NCI-H524 (cell line): ENCODE results near the gene CPSF6.
"Not testable (repeated sequence)": the region's sequence is repeated elsewhere in the genome, so short reads cannot be mapped to it uniquely, and the experiment has no call there.

Experiments
- DNase-seq, 2 experiments: peaks; one replicate each; lab custom pipeline; 2025; lab: John Stamatoyannopoulos, UW

CPSF6 gene, protein sequence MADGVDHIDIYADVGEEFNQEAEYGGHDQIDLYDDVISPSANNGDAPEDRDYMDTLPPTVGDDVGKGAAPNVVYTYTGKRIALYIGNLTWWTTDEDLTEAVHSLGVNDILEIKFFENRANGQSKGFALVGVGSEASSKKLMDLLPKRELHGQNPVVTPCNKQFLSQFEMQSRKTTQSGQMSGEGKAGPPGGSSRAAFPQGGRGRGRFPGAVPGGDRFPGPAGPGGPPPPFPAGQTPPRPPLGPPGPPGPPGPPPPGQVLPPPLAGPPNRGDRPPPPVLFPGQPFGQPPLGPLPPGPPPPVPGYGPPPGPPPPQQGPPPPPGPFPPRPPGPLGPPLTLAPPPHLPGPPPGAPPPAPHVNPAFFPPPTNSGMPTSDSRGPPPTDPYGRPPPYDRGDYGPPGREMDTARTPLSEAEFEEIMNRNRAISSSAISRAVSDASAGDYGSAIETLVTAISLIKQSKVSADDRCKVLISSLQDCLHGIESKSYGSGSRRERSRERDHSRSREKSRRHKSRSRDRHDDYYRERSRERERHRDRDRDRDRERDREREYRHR

DNA sequence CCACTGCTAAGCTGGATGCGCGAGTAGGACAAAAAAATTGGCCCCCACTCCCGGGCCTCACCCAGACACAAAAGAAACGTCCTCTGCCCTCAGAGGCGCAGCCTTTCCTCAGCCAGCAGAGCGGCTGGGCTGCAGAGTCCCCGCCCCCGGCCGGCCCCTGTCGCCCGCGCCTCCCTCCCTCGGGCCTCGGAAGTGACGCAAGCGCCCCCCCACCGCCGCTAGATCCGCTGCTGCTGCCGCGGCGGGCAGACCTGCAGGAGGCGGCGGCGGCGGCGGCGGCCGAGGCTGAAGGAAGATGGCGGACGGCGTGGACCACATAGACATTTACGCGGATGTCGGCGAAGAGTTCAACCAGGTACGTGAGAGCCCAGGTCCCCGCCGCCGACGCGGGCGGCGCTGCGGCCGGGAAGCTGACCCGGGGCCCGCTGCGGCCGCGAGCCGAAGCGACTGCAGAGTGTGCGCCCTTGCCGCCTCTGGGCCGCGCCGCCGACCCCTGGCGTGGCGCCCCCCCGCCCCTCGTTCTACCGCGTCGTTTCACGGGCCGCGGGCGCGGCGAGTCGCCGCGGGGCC, at the start of gene CPSF6:
CPSF6 (plus strand) TSS at position 218 of the 570 bp plus-strand sequence; CDS start at position 296, 78 bp downstream.
- DNase-seq: peak; percentile 86 to 91

DNA sequence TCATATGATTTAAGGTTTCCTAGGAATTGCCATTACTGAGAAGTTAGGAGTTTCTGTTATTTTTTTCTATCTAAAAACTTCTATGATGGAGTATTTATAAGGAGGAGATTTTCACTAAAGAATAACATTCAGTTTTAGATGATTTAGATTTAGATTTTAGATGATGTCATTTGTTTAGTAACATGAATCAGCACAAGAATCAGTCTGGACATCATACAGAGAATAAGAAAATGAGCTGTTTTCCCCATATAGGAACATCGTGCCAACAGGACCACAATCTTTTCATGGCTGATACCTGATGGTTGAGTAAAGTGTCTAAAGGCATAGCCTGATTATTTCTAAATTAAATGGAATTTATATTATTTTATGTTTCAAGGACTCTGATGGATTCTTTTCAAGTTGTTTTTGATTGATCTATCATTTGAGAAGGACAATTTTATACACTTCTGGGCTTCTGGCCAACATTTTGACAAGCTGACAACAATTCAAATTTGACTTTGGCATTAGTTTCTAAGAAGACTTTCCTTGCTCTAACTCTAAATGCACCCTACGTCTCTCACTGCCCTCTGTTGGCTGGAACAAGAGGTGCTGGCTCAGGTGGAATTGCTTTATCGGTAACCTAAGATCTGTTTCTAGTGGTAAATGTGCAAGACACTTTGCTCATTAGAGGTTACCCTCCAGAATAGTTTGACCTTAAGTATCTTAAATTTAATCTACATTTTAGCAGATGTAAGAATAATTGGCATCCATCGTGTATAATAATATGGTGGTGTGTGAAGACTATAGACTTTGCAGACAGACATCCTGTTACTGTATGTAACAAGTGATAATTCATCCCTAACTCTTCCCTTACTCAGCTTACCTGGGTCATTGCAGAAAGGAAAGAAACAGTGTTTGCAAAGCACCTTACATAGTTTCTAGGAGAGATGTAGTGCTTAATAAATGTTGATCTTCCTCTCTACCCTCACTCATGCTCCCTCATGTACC, 42.8 kb upstream of the CPSF6 start:
- DNase-seq: no peak

DNA sequence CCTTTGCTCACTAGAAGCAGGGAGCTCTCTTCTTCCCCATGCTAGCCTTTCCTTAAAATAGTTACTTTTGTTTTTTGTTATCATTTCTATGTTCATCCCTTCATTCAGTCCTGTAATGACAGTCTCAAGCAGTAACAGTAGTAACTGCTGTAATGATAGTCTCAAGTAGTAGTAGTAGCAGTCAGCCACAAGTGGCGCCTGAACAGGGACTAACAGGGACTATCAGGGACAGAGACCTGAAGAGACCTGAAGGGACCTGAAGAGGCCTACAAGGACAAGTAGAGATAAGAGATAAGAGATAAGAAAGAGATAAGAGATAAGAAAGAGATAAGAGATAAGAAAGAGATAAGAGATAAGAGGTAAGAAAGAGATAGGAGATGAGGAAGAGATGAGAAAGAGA, 39.4 kb upstream of the CPSF6 start:
- not testable (repeated sequence) for DNase-seq

- DNase-seq: no peak
Measured at GRCh38 chr12:69204191-69204590, 35.2 kb upstream of the CPSF6 start.

- DNase-seq: no peak
Measured at GRCh38 chr12:69210661-69211060, 28.7 kb upstream of the CPSF6 start.

GRCh38 chr12:69211160-69211559, 28.2 kb upstream of the CPSF6 start:
- DNase-seq: no peak

DNA sequence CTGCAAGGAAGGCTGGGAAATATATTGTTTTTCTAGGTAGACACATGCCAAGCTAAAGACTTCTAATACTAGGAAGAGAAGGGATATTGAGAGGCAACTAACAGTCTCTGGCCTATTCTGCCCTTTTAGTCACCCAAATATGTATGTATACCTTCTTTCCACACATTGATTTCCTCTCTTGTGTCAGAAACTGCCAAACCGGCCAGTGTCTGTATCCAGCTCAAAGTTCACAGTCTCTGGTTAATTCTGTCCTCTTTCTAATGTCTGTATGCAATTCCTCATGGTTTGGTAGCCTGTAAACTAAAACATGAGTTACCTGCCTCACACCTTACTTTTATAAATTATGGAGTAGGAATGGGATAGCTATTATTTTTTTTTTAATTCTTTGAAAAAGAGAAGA, 25.2 kb upstream of the CPSF6 start:
- no peak for DNase-seq

GRCh38 chr12:69225251-69225910, 14.0 kb upstream of the CPSF6 start:
- DNase-seq: no peak

DNA sequence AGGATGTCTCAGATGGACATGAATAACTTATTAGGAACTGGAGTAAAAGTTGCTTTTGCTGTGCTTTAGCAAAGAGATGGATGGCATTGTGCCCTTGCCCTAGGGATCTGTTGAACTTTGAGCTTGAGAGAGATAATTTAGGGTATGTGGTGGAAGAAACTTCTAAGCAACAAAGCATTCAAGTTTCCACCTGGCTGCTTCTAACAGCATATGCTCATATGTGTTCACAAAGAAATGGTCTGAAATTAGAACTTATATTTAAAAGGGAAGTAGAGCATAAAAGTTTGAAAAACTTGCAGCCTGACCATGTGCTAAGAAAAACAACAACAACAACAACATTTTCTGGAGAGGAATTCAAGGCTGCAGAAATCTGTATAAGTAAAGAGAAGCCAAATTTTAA, 7.9 kb upstream of the CPSF6 start:
- DNase-seq: no peak

GRCh38 chr12:69238589-69239351, 599 bp upstream of the CPSF6 start:
- DNase-seq: no peak

DNA sequence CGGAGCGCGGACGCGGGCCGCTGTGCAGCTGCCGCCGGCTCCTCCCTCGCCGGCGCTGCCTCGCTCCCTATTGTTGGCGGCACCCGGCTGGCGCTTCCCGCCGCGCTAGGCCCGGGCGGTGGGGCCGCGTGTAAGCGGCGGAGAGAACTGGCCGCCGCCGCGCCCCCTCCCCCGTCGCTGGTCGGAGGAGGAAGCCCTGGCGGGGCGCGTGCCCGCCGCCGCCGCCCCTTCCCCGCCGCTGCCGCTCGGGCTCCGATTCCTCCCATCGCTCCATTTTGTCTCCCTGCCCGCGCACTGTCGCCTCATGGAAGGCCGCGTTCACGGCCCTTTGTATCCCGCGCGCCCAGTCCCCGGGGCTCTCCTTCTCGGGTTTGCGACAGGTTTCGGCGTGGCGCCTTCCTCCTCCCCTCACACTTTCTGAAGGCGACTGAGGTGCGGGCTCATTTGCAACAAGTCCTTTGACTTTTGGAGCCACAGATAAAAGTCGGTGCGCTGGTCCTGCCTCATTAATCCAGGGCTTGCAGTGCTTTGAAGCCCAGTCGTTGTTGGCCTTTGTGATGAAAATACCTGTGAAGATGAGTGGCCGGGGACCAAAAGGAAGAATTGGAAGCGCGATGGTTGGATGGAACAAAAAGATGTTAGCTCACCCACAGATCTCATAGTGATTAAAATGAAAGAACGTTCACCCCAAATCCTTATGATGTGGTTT, 707 bp downstream of the CPSF6 start:
- peak in 1 of 2 experiments; percentile 40 for DNase-seq

DNA sequence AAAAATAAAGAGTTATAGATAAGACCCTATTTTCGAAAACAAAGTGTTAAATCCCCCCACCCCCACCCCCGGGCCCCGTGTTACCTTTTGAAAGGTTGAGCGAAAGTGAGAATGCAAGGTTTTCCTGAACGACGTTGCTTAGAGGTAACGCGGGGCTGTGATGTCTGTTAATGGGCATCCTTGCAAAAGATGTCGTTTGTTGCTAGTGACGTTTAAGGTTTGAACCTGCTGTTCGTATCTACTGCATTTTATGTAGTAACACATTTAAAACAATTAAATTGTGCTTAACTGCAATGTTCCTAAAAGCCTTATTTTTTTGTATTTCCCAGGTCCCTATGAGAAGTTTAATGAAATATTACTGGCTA, 1.2 kb downstream of the CPSF6 start:
- DNase-seq: peak in 1 of 2 experiments; percentile 29

GRCh38 chr12:69241438-69242092, 2.2 kb downstream of the CPSF6 start:
- DNase-seq: no peak

DNA sequence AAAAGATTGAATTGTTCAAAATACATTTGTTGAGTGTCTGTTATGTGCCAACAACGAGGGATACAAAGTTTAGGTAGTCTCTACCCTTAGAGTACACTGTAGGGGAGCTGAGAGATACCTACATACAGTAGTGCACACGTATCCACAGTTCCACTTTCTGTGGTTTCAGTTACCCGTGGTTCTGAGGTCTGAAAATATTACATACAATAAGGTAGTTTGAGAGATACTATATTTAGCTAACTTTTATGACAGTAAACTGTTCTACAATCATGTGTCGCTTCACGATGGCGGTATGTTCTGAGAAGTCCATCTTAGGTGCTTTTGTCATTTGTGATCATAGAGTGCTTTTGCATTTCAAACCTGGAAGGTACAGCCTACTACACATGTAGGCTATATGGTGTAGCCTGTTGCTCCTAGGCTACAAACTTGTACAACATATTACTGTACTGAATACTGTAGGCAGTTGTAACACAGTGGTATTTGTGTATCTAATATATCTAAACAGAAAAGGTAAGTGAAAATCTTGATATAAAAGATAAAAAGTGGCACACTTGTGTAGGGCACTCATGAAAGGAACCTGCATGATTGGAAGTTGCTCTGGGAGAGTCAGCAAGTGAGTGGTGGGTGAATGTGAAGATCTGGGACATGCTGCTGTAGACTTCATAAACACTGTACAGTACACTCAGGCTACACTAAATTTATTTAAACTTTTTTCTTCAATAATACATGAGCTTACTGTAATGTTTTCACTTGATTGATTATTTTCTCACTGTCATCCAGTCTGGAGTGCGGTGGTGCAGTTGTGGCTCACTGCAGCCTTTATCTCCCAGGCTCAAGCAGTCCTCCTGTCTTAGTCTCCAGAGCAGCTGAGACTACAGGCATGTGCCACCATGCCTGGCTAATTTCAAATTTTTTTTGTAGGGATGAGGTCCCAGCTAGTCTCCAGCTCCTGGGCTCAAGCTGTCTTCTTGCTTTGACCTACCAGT, 4.0 kb downstream of the CPSF6 start:
- DNase-seq: no peak

GRCh38 chr12:69247268-69248018, 8.1 kb downstream of the CPSF6 start:
- no peak for DNase-seq

- DNase-seq: no peak
Measured at GRCh38 chr12:69252033-69252432, 12.7 kb downstream of the CPSF6 start.

DNA sequence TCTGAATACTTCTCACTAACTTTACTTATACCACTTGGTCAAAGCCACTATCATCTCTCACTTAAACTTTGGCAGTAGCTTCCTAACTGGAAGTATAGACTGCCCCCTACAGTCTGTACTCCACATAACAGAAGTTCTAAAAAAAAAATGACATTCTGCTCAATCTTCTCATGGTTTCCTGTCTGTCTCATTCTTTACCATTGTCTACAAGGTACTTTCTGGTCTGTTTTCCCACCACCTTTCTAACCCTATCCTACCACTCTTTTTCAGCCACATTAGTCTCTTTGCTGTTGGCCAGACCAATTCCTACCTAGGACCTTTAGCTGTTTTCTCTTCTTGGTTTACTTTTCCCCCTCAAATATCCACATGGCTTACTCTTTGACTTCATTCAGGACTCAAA, 14.7 kb downstream of the CPSF6 start:
- peak in 1 of 2 experiments; percentile 50 for DNase-seq

- no peak for DNase-seq
Measured at GRCh38 chr12:69254862-69255261, 15.5 kb downstream of the CPSF6 start.
